Measurements from ENCODE around the gene MDFI.

The MDFI gene

DNA sequence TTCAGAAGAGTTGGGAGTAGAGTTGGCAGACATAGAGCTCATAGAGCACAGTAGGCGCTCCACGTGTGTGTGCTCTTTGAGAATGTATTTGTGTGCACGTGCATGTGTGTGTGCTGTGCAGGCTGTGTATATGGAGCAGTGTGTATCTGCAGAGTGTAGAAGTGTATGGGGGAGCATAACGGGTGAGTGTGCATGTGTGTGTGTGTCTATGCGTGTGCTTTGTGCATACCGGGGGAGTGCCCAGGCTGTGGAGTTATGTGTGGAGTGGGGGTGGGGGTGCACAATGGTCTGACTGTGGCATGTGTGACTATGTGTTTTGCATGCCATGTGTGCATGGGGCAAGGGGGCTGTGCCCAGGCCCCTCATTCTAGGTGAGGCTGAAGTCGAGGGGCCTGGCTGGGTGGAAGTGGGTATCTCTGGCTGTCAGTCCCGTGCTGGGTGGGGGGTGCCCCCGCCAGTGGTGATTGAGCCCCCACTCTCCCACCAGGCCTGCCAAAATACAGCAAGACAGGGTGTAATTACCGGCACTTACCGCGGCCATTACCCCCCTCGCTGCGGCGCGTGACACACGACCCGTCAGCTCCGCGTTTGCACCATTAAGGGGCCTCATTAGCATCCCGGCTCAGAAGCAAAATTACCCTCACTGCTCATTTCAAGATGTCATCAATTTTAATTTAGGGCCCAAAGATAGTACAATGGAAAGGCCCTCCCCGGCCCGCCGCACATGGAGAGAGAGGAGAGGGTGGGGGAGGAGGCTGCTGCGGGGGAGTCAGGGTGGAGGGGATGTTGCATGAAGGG is 39.1 kb downstream of the MDFI start:
- TF ChIP-seq SIN3A (IDR thresholded peaks at IDR 0.05; ENCODE audit: borderline replicate concordance, insufficient read depth, low read length): no peak

DNA sequence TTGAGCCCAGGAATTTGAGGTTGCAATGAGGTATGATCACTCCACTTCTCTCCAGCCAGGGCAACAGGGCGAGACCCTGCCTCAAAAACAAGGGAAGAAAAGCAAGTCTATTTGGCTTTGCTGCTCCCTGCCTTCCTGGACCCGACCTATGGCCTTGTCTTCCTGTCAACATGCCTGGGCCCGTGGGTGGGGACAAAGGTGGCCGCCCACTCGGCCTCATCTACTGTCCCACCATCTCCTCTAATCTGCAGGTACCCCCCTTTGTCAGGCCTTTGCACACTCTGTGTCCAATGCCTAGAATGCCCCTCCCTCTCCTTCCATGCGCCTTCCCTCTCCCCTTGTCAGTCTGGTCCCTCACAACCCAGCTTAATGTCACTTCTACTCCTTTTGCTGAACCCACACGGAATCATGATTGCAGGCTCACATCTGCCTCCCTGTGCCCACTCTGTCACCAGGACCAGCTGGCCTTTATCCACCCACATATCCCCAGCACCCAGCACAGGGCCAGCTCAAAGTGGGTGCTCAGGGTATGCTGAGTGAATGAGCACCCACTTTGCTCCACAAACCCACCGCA is 40.3 kb downstream of the MDFI start:
- TF ChIP-seq TAF1 (IDR thresholded peaks at IDR 0.05; ENCODE audit: borderline replicate concordance, insufficient read depth, low read length) (no peak), FOXP2 (optimal IDR thresholded peaks at IDR 0.05; ENCODE audit: borderline replicate concordance, extremely low read depth, extremely low read length, insufficient read depth) (no peak), POLR2AphosphoS5 (IDR thresholded peaks at IDR 0.05; ENCODE audit: low read depth, low read length) (no peak), SIN3A (IDR thresholded peaks at IDR 0.05; ENCODE audit: borderline replicate concordance, insufficient read depth, low read length) (no peak), REST (IDR thresholded peaks at IDR 0.05; ENCODE audit: insufficient read depth in 1 of 2, low read depth in 2 of 2, low read length in 2 of 2) (no peak)

- TF ChIP-seq POLR2AphosphoS5 (IDR thresholded peaks at IDR 0.05; ENCODE audit: low read depth, low read length) (no peak), FOXP2 (optimal IDR thresholded peaks at IDR 0.05; ENCODE audit: borderline replicate concordance, extremely low read depth, extremely low read length, insufficient read depth) (no peak), SIN3A (IDR thresholded peaks at IDR 0.05; ENCODE audit: borderline replicate concordance, insufficient read depth, low read length) (no peak), REST (IDR thresholded peaks at IDR 0.05; ENCODE audit: insufficient read depth in 1 of 2, low read depth in 2 of 2, low read length in 2 of 2) (no peak), TAF1 (IDR thresholded peaks at IDR 0.05; ENCODE audit: borderline replicate concordance, insufficient read depth, low read length) (no peak)
These were observed 41.4 kb downstream of the MDFI start for GRCh38 chr6:41679696-41680095.

DNA sequence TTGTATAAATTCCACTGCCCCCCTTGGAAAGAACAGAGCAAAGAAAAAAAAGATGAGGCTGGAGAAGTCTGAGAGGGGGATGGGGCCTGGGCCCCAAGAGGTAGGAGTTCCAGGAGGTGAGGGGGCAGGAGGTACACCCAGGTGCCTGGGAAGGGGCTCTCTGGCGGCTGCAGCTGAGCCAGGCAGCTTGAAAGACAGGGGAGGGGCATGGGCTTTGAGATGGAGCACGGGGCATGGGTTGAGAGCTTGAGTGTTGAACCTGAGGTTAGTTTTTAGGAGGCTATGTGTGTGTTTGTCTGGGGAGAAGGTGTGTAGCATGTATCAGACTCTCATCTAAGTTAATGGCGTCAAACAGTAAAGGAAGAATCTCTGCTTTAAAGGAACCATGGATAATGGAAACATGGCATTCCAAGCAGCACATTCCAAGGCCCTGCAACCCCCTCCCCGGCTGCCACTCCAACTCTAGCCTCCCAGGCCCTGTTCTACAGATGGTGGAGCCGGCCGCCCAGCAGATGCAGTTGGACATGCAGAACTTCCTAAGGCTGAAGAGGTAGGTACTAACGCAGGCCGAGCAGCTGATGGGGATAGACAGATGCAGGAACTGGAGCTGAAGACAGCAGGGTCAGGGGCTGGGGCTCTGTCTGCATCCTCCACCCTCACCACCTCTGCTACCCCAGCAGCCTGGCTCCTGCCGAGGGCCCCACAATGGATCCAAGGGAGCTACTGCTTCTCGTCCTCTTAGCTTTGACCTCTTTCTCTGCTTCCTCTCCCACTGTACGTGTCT is 42.1 kb downstream of the MDFI start:
- TF ChIP-seq TAF1 (IDR thresholded peaks at IDR 0.05; ENCODE audit: borderline replicate concordance, insufficient read depth, low read length) (no peak), FOXP2 (optimal IDR thresholded peaks at IDR 0.05; ENCODE audit: borderline replicate concordance, extremely low read depth, extremely low read length, insufficient read depth) (no peak), REST (IDR thresholded peaks at IDR 0.05; ENCODE audit: insufficient read depth in 1 of 2, low read depth in 2 of 2, low read length in 2 of 2) (no peak), POLR2AphosphoS5 (IDR thresholded peaks at IDR 0.05; ENCODE audit: low read depth, low read length) (no peak), SIN3A (IDR thresholded peaks at IDR 0.05; ENCODE audit: borderline replicate concordance, insufficient read depth, low read length) (no peak)

- TF ChIP-seq REST (IDR thresholded peaks at IDR 0.05; ENCODE audit: insufficient read depth in 1 of 2, low read depth in 2 of 2, low read length in 2 of 2) (no peak), FOXP2 (optimal IDR thresholded peaks at IDR 0.05; ENCODE audit: borderline replicate concordance, extremely low read depth, extremely low read length, insufficient read depth) (peak; percentile 73)
These were observed 43.8 kb downstream of the MDFI start for GRCh38 chr6:41682056-41682477.
